ENCODE data around the gene KRTAP10-1.
"Not testable (repeated sequence)": the region's sequence is repeated elsewhere in the genome, so short reads cannot be mapped to it uniquely, and the experiment has no call there.

DNA sequence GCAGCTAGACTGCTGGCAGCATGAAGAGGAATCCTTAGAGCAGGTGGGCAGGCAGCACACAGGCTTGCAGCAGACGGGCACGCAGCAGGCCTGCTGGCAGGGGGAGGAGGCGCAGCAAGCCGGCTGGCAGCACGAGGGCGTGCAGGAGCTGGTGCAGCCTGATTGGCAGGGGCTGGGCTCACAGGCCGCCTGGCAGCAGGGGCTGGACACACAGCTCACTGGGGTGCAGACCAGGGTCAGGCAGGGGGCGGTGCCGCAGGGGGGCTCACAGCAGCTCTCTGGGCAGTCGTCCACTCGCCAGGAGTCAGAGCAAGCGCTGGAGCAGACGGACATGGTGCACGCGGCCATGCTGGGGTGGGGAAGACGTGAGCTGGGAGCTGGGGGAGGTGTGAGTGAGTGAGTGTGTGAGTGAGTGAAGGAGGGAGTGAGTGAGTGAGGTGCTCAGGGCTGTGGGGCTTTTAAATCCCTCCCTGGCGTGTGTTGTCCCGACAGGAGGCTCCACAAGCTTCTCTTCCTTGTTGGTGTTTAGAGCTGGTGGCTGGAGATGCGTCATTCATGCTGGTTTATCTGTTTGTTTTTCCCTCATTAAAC is 40.3 kb upstream of the KRTAP10-1 start, which contains the start of gene KRTAP10-5:
- TF ChIP-seq, protein P1, sequence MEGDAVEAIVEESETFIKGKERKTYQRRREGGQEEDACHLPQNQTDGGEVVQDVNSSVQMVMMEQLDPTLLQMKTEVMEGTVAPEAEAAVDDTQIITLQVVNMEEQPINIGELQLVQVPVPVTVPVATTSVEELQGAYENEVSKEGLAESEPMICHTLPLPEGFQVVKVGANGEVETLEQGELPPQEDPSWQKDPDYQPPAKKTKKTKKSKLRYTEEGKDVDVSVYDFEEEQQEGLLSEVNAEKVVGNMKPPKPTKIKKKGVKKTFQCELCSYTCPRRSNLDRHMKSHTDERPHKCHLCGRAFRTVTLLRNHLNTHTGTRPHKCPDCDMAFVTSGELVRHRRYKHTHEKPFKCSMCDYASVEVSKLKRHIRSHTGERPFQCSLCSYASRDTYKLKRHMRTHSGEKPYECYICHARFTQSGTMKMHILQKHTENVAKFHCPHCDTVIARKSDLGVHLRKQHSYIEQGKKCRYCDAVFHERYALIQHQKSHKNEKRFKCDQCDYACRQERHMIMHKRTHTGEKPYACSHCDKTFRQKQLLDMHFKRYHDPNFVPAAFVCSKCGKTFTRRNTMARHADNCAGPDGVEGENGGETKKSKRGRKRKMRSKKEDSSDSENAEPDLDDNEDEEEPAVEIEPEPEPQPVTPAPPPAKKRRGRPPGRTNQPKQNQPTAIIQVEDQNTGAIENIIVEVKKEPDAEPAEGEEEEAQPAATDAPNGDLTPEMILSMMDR (IDR thresholded peaks at IDR 0.05): not testable (repeated sequence)
- TF ChIP-seq POLR2A, POLR2AphosphoS5 (IDR thresholded peaks at IDR 0.05): not testable (repeated sequence)
